ENCODE data around the gene INPP5A. TPM values are rescaled to one million over a fixed set of nuclear protein-coding genes. Genes with fewer than 3 reads are reported as not detected.
"Not testable (repeated sequence)": the region's sequence is repeated elsewhere in the genome, so short reads cannot be mapped to it uniquely, and the experiment has no call there.

INPP5A gene
- total RNA-seq, 2 donors from 2014 or later, result 74.4 to 95.3 TPM

GRCh38 chr10:132696204-132696603 is 158.6 kb downstream of the INPP5A start:
- intact Hi-C loops (cut with DNase I), result no loop called here
- DNase-seq, result no peak
- ATAC-seq, result no peak

GRCh38 chr10:132696728-132697577 is 159.4 kb downstream of the INPP5A start:
- intact Hi-C loops (cut with DNase I), result no loop called here
- DNase-seq (peak; percentile 11), ATAC-seq (no peak)

- DNase-seq (peak; percentile 8), ATAC-seq (no peak)
- intact Hi-C loops (cut with DNase I), result no loop called here
These were observed 160.1 kb downstream of the INPP5A start for GRCh38 chr10:132697578-132698200.

- ATAC-seq (no peak), DNase-seq (peak; percentile 8)
- intact Hi-C loops (cut with DNase I), result no loop called here
These were observed 160.7 kb downstream of the INPP5A start for GRCh38 chr10:132698211-132698751.

- DNase-seq (peak; percentile 14), ATAC-seq (no peak)
- intact Hi-C loops (cut with DNase I), result no loop called here
These were observed 161.3 kb downstream of the INPP5A start for GRCh38 chr10:132698761-132699391.

- DNase-seq, result peak; percentile 12
- intact Hi-C loops (cut with DNase I), result no loop called here
- ATAC-seq, result no peak
These were observed 162.0 kb downstream of the INPP5A start for GRCh38 chr10:132699411-132700155.

- peak; percentile 25 for DNase-seq
- intact Hi-C loops (cut with DNase I), result no loop called here
- ATAC-seq, result peak in 1 of 2 donors; percentile 21
These were observed 162.8 kb downstream of the INPP5A start for GRCh38 chr10:132700156-132701098.

GRCh38 chr10:132701099-132701845 is 163.7 kb downstream of the INPP5A start:
- intact Hi-C loops (cut with DNase I), result no loop called here
- peak; percentile 17 for DNase-seq
- ATAC-seq, result no peak

GRCh38 chr10:132701846-132702190 is 164.2 kb downstream of the INPP5A start:
- intact Hi-C loops (cut with DNase I), result no loop called here
- ATAC-seq, result no peak
- no peak for DNase-seq

- intact Hi-C loops (cut with DNase I), result no loop called here
- ATAC-seq, result no peak
- peak; percentile 23 for DNase-seq
These were observed 165.2 kb downstream of the INPP5A start for GRCh38 chr10:132702601-132703418.

GRCh38 chr10:132703419-132704007 is 165.9 kb downstream of the INPP5A start:
- DNase-seq (peak; percentile 9), ATAC-seq (no peak)
- intact Hi-C loops (cut with DNase I), result no loop called here

GRCh38 chr10:132704008-132704814 is 166.6 kb downstream of the INPP5A start:
- peak; percentile 13 for DNase-seq
- intact Hi-C loops (cut with DNase I), result no loop called here
- no peak for ATAC-seq

GRCh38 chr10:132704815-132705064 is 167.2 kb downstream of the INPP5A start:
- ATAC-seq; intact Hi-C loops (cut with DNase I); DNase-seq: not testable (repeated sequence)

- DNase-seq (peak; percentile 17), ATAC-seq (no peak)
- intact Hi-C loops (cut with DNase I), result no loop called here
These were observed 167.6 kb downstream of the INPP5A start for GRCh38 chr10:132705173-132705572.

GRCh38 chr10:132705943-132706342 is 168.4 kb downstream of the INPP5A start:
- no peak for DNase-seq
- intact Hi-C loops (cut with DNase I), result no loop called here
- ATAC-seq, result no peak

GRCh38 chr10:132706701-132707100 is 169.1 kb downstream of the INPP5A start:
- DNase-seq, result peak; percentile 11
- no peak for ATAC-seq

More at GRCh38 chr10:132706701-132707100, 169.1 kb downstream of the INPP5A start:
- intact Hi-C loops (cut with DNase I), result no loop called here

Measured in left cardiac atrium (tissue), 4 donors.